Adrenal gland (tissue), 12 donors: ENCODE results near the gene HECW1. TPM values are rescaled to one million over a fixed set of nuclear protein-coding genes. Genes with fewer than 3 reads are reported as not detected.

Experiments
- DNase-seq, 7 donors: peaks; one replicate each; pipeline ENCODE4 v3.0.0-alpha.2; 2019 to 2020
- H3K27ac ChIP-seq, 5 donors: fragments of 200-600 bp; sonication (generic) in 4 of 5; 1 replicate in 3 of 5; 2 replicates in 2 of 5; pipeline versions ENCODE4 v1.5.1 to v1.8.0; 2016 to 2020; ENCODE audit warnings: mild to moderate bottlenecking in 1 of 5
- H3K27me3 ChIP-seq: fragments of 200-600 bp; 2 replicates; pipeline ENCODE4 v1.8.0; 2021
- H3K36me3 ChIP-seq, 2 donors: fragments of 200-600 bp; replicated peaks in 1 of 2; 1 replicate in 1 of 2; 2 replicates in 1 of 2; pipeline versions ENCODE4 v1.5.1 to v1.8.0; 2018 to 2022
- H3K4me1 ChIP-seq, 2 donors: fragments of 200-600 bp; replicated peaks in 1 of 2; 1 replicate in 1 of 2; 2 replicates in 1 of 2; pipeline versions ENCODE4 v1.5.1 to v1.8.0; 2018 to 2021
- H3K4me3 ChIP-seq, 4 donors: fragments of 200-600 bp; sonication (generic) in 3 of 4; one replicate each; pipeline ENCODE4 v1.5.1; 2016 to 2018
- H3K9me3 ChIP-seq, 3 donors: fragments of 200-600 bp; sonication (generic) in 1 of 3; replicated peaks in 1 of 3; 1 replicate in 2 of 3; 2 replicates in 1 of 3; pipeline versions ENCODE4 v1.5.1 to v1.8.0; 2016 to 2021
- CTCF ChIP-seq, 6 experiments: fragments of 450-650 bp in 4 of 6; fragments of 200-600 bp in 2 of 6; sonication (generic) in 1 of 6; IDR thresholded peaks; 1 replicate in 5 of 6; 2 replicates in 1 of 6; pipeline versions ENCODE4 v1.5.1 to v1.8.0; 2016 to 2021; ENCODE audit warnings: antibody characterized with exemption in 6 of 6, mild to moderate bottlenecking in 2 of 6, moderate library complexity in 1 of 6
- POLR2A ChIP-seq, 2 donors: fragments of 450-650 bp; IDR thresholded peaks; one replicate each; pipeline ENCODE4 v1.6.1; 2017; ENCODE audit warnings: antibody characterized with exemption in 2 of 2, mild to moderate bottlenecking in 2 of 2, moderate library complexity in 1 of 2
- WGBS, 4 donors: extraction: QIAGEN DNeasy Blood & Tissue Kit in 2 of 4; methylation state at CpG; one replicate each; pipeline versions ENCODE4 v1.1.5 to v1.1.7; 2013 to 2017; 5-methylcytosine and 5-hydroxymethylcytosine counted together
- intact Hi-C, 2 donors: fragments of 100-400 bp; cut with DNase I; formaldehyde crosslinking; loops; one replicate each; pipeline versions ENCODE4 v1.14.1 to v1.15.0; 2022 to 2023
- polyA plus RNA-seq, 3 donors: library from polyadenylated mRNA; stranded (reverse); fragments of 200-250 nt in 2 of 3; fragments of 350-450 nt in 1 of 3; fragmentation: Illumina TruSeq in 1 of 3; extraction: RNeasy Lipid Tissue Mini Kit (QIAGEN cat#74804) in 1 of 3; gene quantifications; one replicate each; pipeline ENCODE4 v1.2.3, GENCODE V29; 2013 to 2014
- total RNA-seq, 9 donors: library from RNA; depleted of rRNA in 4 of 9; stranded (reverse); fragments of >200 nt in 4 of 9; fragments of 120-200 nt in 1 of 9; fragmentation: NEBNext Ultra II Directional in 1 of 9; extraction: Animal tissue kit (Norgen Biotek cat#: 25700) in 1 of 9; gene quantifications; one replicate each; pipeline versions ENCODE4 v1.1.0 to v1.2.4, GENCODE V29; 2013 to 2023
- donor health status: healthy with polysubstance abuse.
- donor health status: Bipolar disorder and iron deficiency.
- donor health status: DM: yes; HTN: yes; CAD: no.
- donor health status: DM: no; HTN: no; CAD: no.
- donor health status: DM: no; HTN: no; CAD: no.
- donor health status: DM: yes; HTN: yes; CAD: no.

Gene HECW1
- total and polyA plus RNA-seq, 12 donors, result under 0.01 to 3.2 (median 0.06) TPM; not detected in 4

- Histone ChIP-seq H3K4me1 (no peaks in the 10 kb centered on the region), H3K36me3 (no peaks in the 10 kb centered on the region), H3K9me3 (no peaks in the 10 kb centered on the region), H3K27me3 (no peaks in the 10 kb centered on the region), H3K4me3 (no peak overlapping the region), H3K27ac (no peak overlapping the region)
- no peak for DNase-seq
- intact Hi-C loops, result no loop called here
- 80 to 90% (median 84%) methylated on average over 2 to 3 of the region's 3 CpGs for WGBS, 4 donors
- TF ChIP-seq POLR2A (IDR thresholded peaks at IDR 0.05) (no peak), CTCF (IDR thresholded peaks at IDR 0.05) (no peak)
These were observed 131.8 kb downstream of the HECW1 start for GRCh38 chr7:43244232-43244631.

- intact Hi-C loops, result no loop called here
- no peak for TF ChIP-seq POLR2A (IDR thresholded peaks at IDR 0.05)
- no peak for TF ChIP-seq CTCF (IDR thresholded peaks at IDR 0.05)
- no peaks in the 10 kb centered on the region for H3K27me3 ChIP-seq
- no peaks in the 10 kb centered on the region for H3K9me3 ChIP-seq
- H3K36me3 ChIP-seq, result no peaks in the 10 kb centered on the region
- no peaks in the 10 kb centered on the region for H3K4me1 ChIP-seq
- H3K4me3 ChIP-seq, result no peak overlapping the region
- DNase-seq, result no peak
- H3K27ac ChIP-seq, result no peak overlapping the region
- 88 to 97% (median 94%) methylated on average over 6 of the region's 6 CpGs for WGBS, 4 donors
These were observed 132.3 kb downstream of the HECW1 start for GRCh38 chr7:43244784-43245183.

- intact Hi-C loops, result no loop called here
- H3K27me3 ChIP-seq, result no peaks in the 10 kb centered on the region
- no peaks in the 10 kb centered on the region for H3K4me1 ChIP-seq
- no peaks in the 10 kb centered on the region for H3K9me3 ChIP-seq
- H3K36me3 ChIP-seq, result no peaks in the 10 kb centered on the region
- DNase-seq, result no peak
- no peak overlapping the region for H3K4me3 ChIP-seq
- no peak overlapping the region for H3K27ac ChIP-seq
- TF ChIP-seq POLR2A (IDR thresholded peaks at IDR 0.05), result no peak
- TF ChIP-seq CTCF (IDR thresholded peaks at IDR 0.05), result no peak
These were observed 135.3 kb downstream of the HECW1 start for GRCh38 chr7:43247757-43248156.

GRCh38 chr7:43248553-43248952, 136.1 kb downstream of the HECW1 start:
- WGBS, 4 donors, result 67 to 82% (median 79%) methylated on average over 3 to 4 of the region's 4 CpGs
- DNase-seq, result no peak
- no peak overlapping the region for H3K4me3 ChIP-seq
- H3K27me3 ChIP-seq, result no peaks in the 10 kb centered on the region
- H3K9me3 ChIP-seq, result no peaks in the 10 kb centered on the region
- no peaks in the 10 kb centered on the region for H3K36me3 ChIP-seq
- H3K27ac ChIP-seq, result no peak overlapping the region
- no peak for TF ChIP-seq POLR2A (IDR thresholded peaks at IDR 0.05)
- TF ChIP-seq CTCF (IDR thresholded peaks at IDR 0.05), result no peak
- no peaks in the 10 kb centered on the region for H3K4me1 ChIP-seq
- intact Hi-C loops, result no loop called here
